Gastrocnemius medialis (tissue), 4 donors: Measurements from ENCODE around the gene PDLIM7.

Experiments
- CTCF ChIP-seq, 5 experiments: fragments of 450-650 bp in 3 of 5; fragments of 200-600 bp in 2 of 5; sonication (generic) in 2 of 5; IDR thresholded peaks in 4 of 5; conservative IDR thresholded peaks in 1 of 5; 1 replicate in 4 of 5; 2 replicates in 1 of 5; pipeline ENCODE4 v1.5.1; 2016 to 2019; ENCODE audit warnings: antibody characterized with exemption in 5 of 5, mild to moderate bottlenecking in 3 of 5, moderate library complexity in 3 of 5
- POLR2A ChIP-seq, 2 donors: fragments of 450-650 bp; IDR thresholded peaks; one replicate each; pipeline ENCODE4 v1.6.1; 2017; ENCODE audit warnings: antibody characterized with exemption in 2 of 2, mild to moderate bottlenecking in 2 of 2, moderate library complexity in 2 of 2

- peak in 1 of 2 donors; percentile 17 for TF ChIP-seq POLR2A (IDR thresholded peaks at IDR 0.05)
- TF ChIP-seq CTCF (IDR thresholded peaks at IDR 0.05 in 4 of 5, conservative IDR thresholded peaks at IDR 0.05 in 1 of 5): peak in 1 of 5 experiments; percentile 29
Observed at GRCh38 chr5:177446200-177447065, 51.0 kb downstream of the PDLIM7 start, which contains the start of gene PRR7.
